H1 (cell line): ENCODE measurements around the gene ZNF423. TPM values are rescaled to one million over a fixed set of nuclear protein-coding genes. Genes with fewer than 3 reads are reported as not detected.

Experiments used
- CTCF ChIA-PET: fragments of 300-600 bp; sonication (Branson Sonifier 250); formaldehyde crosslinking; loops from one replicate; lab custom pipeline; 2021; ENCODE audit not compliant: partially characterized antibody; lab: Charles Lee
- POLR2A ChIA-PET: fragments of 300-600 bp; sonication (Branson Sonifier 250); formaldehyde crosslinking; loops from one replicate; lab custom pipeline; 2021; ENCODE audit warnings: inconsistent platforms; ENCODE audit not compliant: partially characterized antibody; lab: Charles Lee
- DNase-seq, 2 experiments: peaks; one replicate each; pipeline versions ENCODE4 v3.0.0 to v3.0.0-alpha.2; 2010 to 2022; ENCODE audit warnings: low spot score in 2 of 2, low read depth in 1 of 2, mixed read lengths in 1 of 2
- FAIRE-seq: peaks from 2 replicates; lab custom pipeline; 2011; peaks lifted over from hg19 to GRCh38; lab: Jason Lieb, UNC
- H2AFZ ChIP-seq: 2 replicates; pipeline ENCODE4 v1.8.1; 2012; ENCODE audit warnings: low read length, inconsistent platforms
- H2AK5ac ChIP-seq: 2 replicates; pipeline ENCODE4 v1.6.1; 2013; ENCODE audit warnings: low read depth, low read length
- H2BK120ac ChIP-seq: replicated peaks from 2 replicates; pipeline ENCODE3; 2013; ENCODE audit warnings: low read depth, low read length, inconsistent platforms
- H2BK12ac ChIP-seq: 2 replicates; pipeline ENCODE4 v1.6.1; 2013; ENCODE audit warnings: low read depth, low read length
- H2BK15ac ChIP-seq: 2 replicates; pipeline ENCODE4 v1.6.1; 2013; ENCODE audit warnings: low read length
- H2BK20ac ChIP-seq: 2 replicates; pipeline ENCODE4 v1.6.1; 2013; ENCODE audit warnings: low read length
- H2BK5ac ChIP-seq: 2 replicates; pipeline ENCODE4 v1.6.1; 2013; ENCODE audit warnings: low read depth, low read length
- H3K14ac ChIP-seq: 2 replicates; pipeline ENCODE4 v1.6.1; 2013; ENCODE audit warnings: inconsistent platforms; ENCODE audit not compliant: insufficient read length
- H3K18ac ChIP-seq: 2 replicates; pipeline ENCODE4 v1.6.1; 2013; ENCODE audit warnings: low read length; ENCODE audit errors: extremely low read depth
- H3K23ac ChIP-seq: 2 replicates; pipeline ENCODE4 v1.6.1; 2013; ENCODE audit warnings: inconsistent platforms; ENCODE audit not compliant: insufficient read length
- H3K23me2 ChIP-seq: 2 replicates; pipeline ENCODE4 v1.6.1; 2013; ENCODE audit warnings: low read depth, low read length
- H3K27ac ChIP-seq: 2 replicates; pipeline ENCODE4 v1.6.1; 2011; ENCODE audit warnings: low read depth, low read length, inconsistent platforms
- H3K27me3 ChIP-seq, 4 experiments: replicated peaks in 1 of 4; 1 replicate in 1 of 4; 2 replicates in 3 of 4; pipeline versions ENCODE4 v1.6.1 to v1.8.1; 2011 to 2013; ENCODE audit warnings: low read length in 3 of 4, mild to moderate bottlenecking in 3 of 4, inconsistent platforms in 2 of 4, mixed read lengths in 2 of 4, moderate library complexity in 1 of 4; ENCODE audit not compliant: control insufficient read depth in 3 of 4, insufficient read depth in 3 of 4; ENCODE audit errors: extremely low read depth in 1 of 4
- H3K36me3 ChIP-seq, 4 experiments: 2 replicates each; pipeline versions ENCODE4 v1.6.1 to v1.8.1; 2011 to 2013; ENCODE audit warnings: mild to moderate bottlenecking in 4 of 4, low read length in 3 of 4, moderate library complexity in 2 of 4, control low read depth in 1 of 4, inconsistent platforms in 1 of 4; ENCODE audit not compliant: insufficient read depth in 4 of 4, control insufficient read depth in 2 of 4
- H3K4ac ChIP-seq: replicated peaks from 2 replicates; pipeline ENCODE3; 2013; ENCODE audit warnings: low read length, low read depth, mixed read lengths, inconsistent platforms; ENCODE audit not compliant: insufficient read length
- H3K4me1 ChIP-seq, 4 experiments: replicated peaks in 1 of 4; 1 replicate in 1 of 4; 2 replicates in 3 of 4; pipeline versions ENCODE4 v1.6.1 to v1.8.1; 2011 to 2013; ENCODE audit warnings: low read length in 3 of 4, inconsistent platforms in 2 of 4, mixed read lengths in 1 of 4; ENCODE audit not compliant: insufficient read depth in 4 of 4, control insufficient read depth in 3 of 4
- H3K4me2 ChIP-seq, 2 experiments: 2 replicates each; pipeline versions ENCODE4 v1.6.1 to v1.8.1; 2011 to 2013; ENCODE audit warnings: low read depth in 2 of 2, low read length in 2 of 2, control low read depth in 1 of 2, inconsistent platforms in 1 of 2, mild to moderate bottlenecking in 1 of 2; ENCODE audit not compliant: insufficient read depth in 1 of 2
- H3K4me3 ChIP-seq, 4 experiments: fragments of 200-600, 300-600 bp in 1 of 4; sonication (generic), shearing (Covaris generic), sonication (Bioruptor Twin) in 1 of 4; 2 replicates each; pipeline versions ENCODE4 v1.5.1 to v1.8.1; 2011 to 2016; ENCODE audit warnings: low read length in 4 of 4, low read depth in 3 of 4, control low read depth in 2 of 4, inconsistent platforms in 2 of 4, mild to moderate bottlenecking in 2 of 4, mixed read lengths in 1 of 4, moderate library complexity in 1 of 4; ENCODE audit not compliant: insufficient read depth in 2 of 4; ENCODE audit errors: extremely low read depth in 1 of 4
- H3K56ac ChIP-seq: replicated peaks from 2 replicates; pipeline ENCODE3; 2013; ENCODE audit warnings: low read depth, mild to moderate bottlenecking, mixed read lengths, low read length, inconsistent platforms; ENCODE audit not compliant: insufficient read length
- H3K79me1 ChIP-seq: 2 replicates; pipeline ENCODE4 v1.6.1; 2013; ENCODE audit warnings: low read depth, low read length, control low read depth
- H3K79me2 ChIP-seq, 2 experiments: 2 replicates each; pipeline versions ENCODE4 v1.6.1 to v1.8.1; 2012 to 2013; ENCODE audit warnings: low read length in 2 of 2, mild to moderate bottlenecking in 2 of 2, inconsistent platforms in 1 of 2; ENCODE audit not compliant: insufficient read depth in 2 of 2, control insufficient read depth in 1 of 2
- H3K9ac ChIP-seq, 4 experiments: replicated peaks in 1 of 4; 1 replicate in 1 of 4; 2 replicates in 3 of 4; pipeline versions ENCODE4 v1.6.1 to v1.8.1; 2011 to 2013; ENCODE audit warnings: low read depth in 3 of 4, low read length in 3 of 4, control low read depth in 2 of 4, mild to moderate bottlenecking in 2 of 4, moderate library complexity in 2 of 4, inconsistent platforms in 1 of 4; ENCODE audit errors: extremely low read depth in 1 of 4
- H3K9me3 ChIP-seq, 2 experiments: 2 replicates each; pipeline versions ENCODE4 v1.6.1 to v1.8.1; 2012 to 2013; ENCODE audit warnings: mild to moderate bottlenecking in 2 of 2, moderate library complexity in 2 of 2, control low read depth in 1 of 2, inconsistent platforms in 1 of 2, low read depth in 1 of 2, low read length in 1 of 2, mixed read lengths in 1 of 2; ENCODE audit not compliant: insufficient read depth in 2 of 2
- H4K20me1 ChIP-seq, 2 experiments: replicated peaks in 1 of 2; 2 replicates each; pipeline versions ENCODE3 to v1.8.1; 2011 to 2013; ENCODE audit warnings: inconsistent platforms in 2 of 2, low read length in 2 of 2, mild to moderate bottlenecking in 1 of 2; ENCODE audit not compliant: insufficient read depth in 2 of 2, control insufficient read depth in 1 of 2
- H4K5ac ChIP-seq: 2 replicates; pipeline ENCODE4 v1.6.1; 2013; ENCODE audit warnings: low read length, low read depth, mixed read lengths, inconsistent platforms; ENCODE audit not compliant: insufficient read length
- H4K8ac ChIP-seq: 2 replicates; pipeline ENCODE4 v1.8.0; 2013; ENCODE audit warnings: mild to moderate bottlenecking, moderate library complexity, low read length, inconsistent platforms; ENCODE audit not compliant: insufficient read depth; ENCODE audit errors: extremely low read depth
- H4K91ac ChIP-seq: replicated peaks from 2 replicates; pipeline ENCODE3; 2013; ENCODE audit warnings: low read length, mixed read lengths, inconsistent platforms; ENCODE audit not compliant: insufficient read length
- BRCA1 ChIP-seq: IDR thresholded peaks from 2 replicates; pipeline ENCODE4 v1.6.1; 2012; ENCODE audit warnings: low read depth, low read length, improper control_type of control experiment
- CHD2 ChIP-seq: IDR thresholded peaks from 2 replicates; pipeline ENCODE4 v1.6.1; 2012; ENCODE audit warnings: low read length, improper control_type of control experiment
- FOSL1 ChIP-seq: IDR thresholded peaks from 2 replicates; pipeline ENCODE4 v1.6.1; 2011; ENCODE audit warnings: mild to moderate bottlenecking, low read depth, low read length, moderate library complexity; ENCODE audit not compliant: insufficient read depth
- GTF2F1 ChIP-seq: IDR thresholded peaks from 2 replicates; pipeline ENCODE4 v1.6.1; 2012; ENCODE audit warnings: low read depth, low read length, improper control_type of control experiment, borderline replicate concordance
- JUND ChIP-seq: IDR thresholded peaks from 2 replicates; pipeline ENCODE4 v1.6.1; 2011; ENCODE audit warnings: mild to moderate bottlenecking, improper control_type of control experiment, low read length
- POLR2AphosphoS5 ChIP-seq: IDR thresholded peaks from 2 replicates; pipeline ENCODE4 v1.6.1; 2011; ENCODE audit warnings: low read depth, low read length
- SP1 ChIP-seq: IDR thresholded peaks from 2 replicates; pipeline ENCODE4 v1.6.1; 2011; ENCODE audit warnings: low read depth, low read length
- WGBS, 2 experiments: shearing (Covaris generic) in 1 of 2; methylation state at CpG; one replicate each; pipeline versions ENCODE4 v1.1.6 to v1.1.7; 2013 to 2015; ENCODE audit warnings: low lambda C conversion rate in 2 of 2, mixed read lengths in 2 of 2, inconsistent platforms in 1 of 2, low coverage in 1 of 2, missing lambda C conversion rate in 1 of 2; ENCODE audit not compliant: insufficient replicate concordance in 2 of 2, insufficient coverage in 1 of 2, insufficient read length in 1 of 2; ENCODE audit errors: extremely low coverage in 1 of 2, missing lambda C conversion rate in 1 of 2; 5-methylcytosine and 5-hydroxymethylcytosine counted together
- polyA plus RNA-seq, 7 experiments: library from polyadenylated mRNA; depleted of rRNA in 3 of 7; stranded (reverse) in 5 of 7; unstranded in 2 of 7; fragments of >200 nt in 5 of 7; fragments of 200-250 nt in 2 of 7; gene quantifications; 1 replicate in 5 of 7; 2 replicates in 1 of 7; 4 replicates in 1 of 7; pipeline versions ENCODE4 v1.2.1 to v1.2.3, GENCODE V29; 2011 to 2013; ENCODE audit warnings: missing spikeins in 2 of 7, mixed read lengths in 2 of 7
- total RNA-seq: library from RNA; stranded (reverse); fragmentation: NEBNext Ultra II Directional; extraction: Animal tissue kit (Norgen Biotek cat#: 25700); gene quantifications from 2 replicates; pipeline ENCODE4 v1.2.1, GENCODE V29; 2021

The ZNF423 gene
- total and polyA plus RNA-seq, 2 of the 8 experiments (the other 6 are each of a cell fraction or from before 2014, with no cell fraction given), result 38.2 to 52.3 TPM

DNA sequence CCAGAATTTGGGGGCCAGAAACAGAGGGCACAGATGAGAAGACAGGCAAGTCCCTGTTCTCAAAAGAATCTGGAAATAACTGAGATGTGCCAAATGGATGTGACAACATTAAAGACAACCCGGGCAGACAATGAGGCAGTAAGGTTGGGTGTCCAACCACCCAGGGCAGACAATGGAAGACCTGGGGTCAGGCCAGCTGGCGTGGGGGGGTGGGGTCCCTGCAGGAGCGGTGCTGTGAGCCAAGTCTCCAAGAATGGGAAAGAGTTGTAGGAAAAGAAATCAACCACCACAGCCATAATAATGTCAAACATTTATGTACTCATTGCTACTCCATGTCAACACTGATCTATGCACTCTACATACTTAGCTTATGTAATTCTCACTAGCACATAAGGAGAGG, 279.0 kb downstream of the ZNF423 start:
- ChIA-PET POLR2A (interaction anchor here (1.7 kb wide), 1 partner anchor 12 kb away, joined by 4 read pairs; no protein-coding TSS in a partner anchor), CTCF (interaction anchor here (1.0 to 5.2 kb wide), 4 partner anchors 12 to 31 kb away, joined by 3 to 30 read pairs (median 24); no protein-coding TSS in a partner anchor)
- Histone ChIP-seq H4K20me1 (peaks cover 0 to 2% of the 10 kb centered on the region in 2 experiments), H3K4me3 (no peak overlapping the region), H4K91ac (no peak overlapping the region), H4K8ac (no peak overlapping the region), H3K36me3 (no peaks in the 10 kb centered on the region), H2BK120ac (no peak overlapping the region), H3K79me2 (no peaks in the 10 kb centered on the region), H3K27me3 (no peaks in the 10 kb centered on the region), H2BK5ac (no peak overlapping the region), H3K4me1 (peaks cover 4 to 19% (median 6%) of the 10 kb centered on the region in 4 experiments; a peak in 5 of 7 replicates), H2AFZ (no peak overlapping the region), H3K9ac (no peak overlapping the region), H3K23ac (no peak overlapping the region), H3K56ac (no peak overlapping the region), H2AK5ac (no peak overlapping the region), H3K79me1 (no peaks in the 10 kb centered on the region), H3K14ac (no peak overlapping the region), H3K4ac (no peak overlapping the region), H3K23me2 (no peaks in the 10 kb centered on the region; the same call in 1 of the 2 replicates), H4K5ac (no peak overlapping the region), H3K27ac (no peak overlapping the region), H3K18ac (no peak overlapping the region), H2BK12ac (no peak overlapping the region), H3K4me2 (no peak overlapping the region), H3K9me3 (no peaks in the 10 kb centered on the region), H2BK20ac (no peak overlapping the region), H2BK15ac (no peak overlapping the region)
- TF ChIP-seq SP1 (no peak), CHD2 (no peak), FOSL1 (no peak), GTF2F1 (no peak), JUND (no peak), POLR2AphosphoS5 (no peak), BRCA1 (no peak)
- 91% methylated on average over 3 of the region's 3 CpGs; no CpG with 5 or more reads in 1 of the 2 experiments for WGBS, 2 experiments
- DNase-seq (no peak), FAIRE-seq (no peak)
